Inferior parietal cortex (tissue), 1 donor: Measurements from ENCODE around the gene CCDC34.

Source experiments
- DNase-seq: peaks from one replicate; pipeline ENCODE4 v3.0.0-alpha.2; 2016; ENCODE audit errors: extremely low spot score

Gene CCDC34

GRCh38 chr11:27392278-27393114 is 29.5 kb upstream of the CCDC34 start:
- no peak for DNase-seq

- no peak for DNase-seq
Measured at GRCh38 chr11:27391331-27392015, 28.5 kb upstream of the CCDC34 start.

GRCh38 chr11:27390318-27391295 is 27.6 kb upstream of the CCDC34 start:
- DNase-seq = no peak

GRCh38 chr11:27388869-27389268 is 25.9 kb upstream of the CCDC34 start:
- no peak for DNase-seq

- DNase-seq = no peak
Measured at GRCh38 chr11:27388001-27388400, 25.0 kb upstream of the CCDC34 start.

GRCh38 chr11:27387362-27387761 is 24.3 kb upstream of the CCDC34 start:
- DNase-seq = no peak

- DNase-seq = no peak
Measured at GRCh38 chr11:27386181-27386845, 23.3 kb upstream of the CCDC34 start.

GRCh38 chr11:27385245-27385644 is 22.2 kb upstream of the CCDC34 start:
- DNase-seq = no peak

GRCh38 chr11:27384227-27384626 is 21.2 kb upstream of the CCDC34 start:
- no peak for DNase-seq

GRCh38 chr11:27383645-27384044 is 20.6 kb upstream of the CCDC34 start:
- DNase-seq = no peak

- no peak for DNase-seq
Measured at GRCh38 chr11:27381238-27381666, 18.2 kb upstream of the CCDC34 start.

- DNase-seq = no peak
Measured at GRCh38 chr11:27380771-27381170, 17.8 kb upstream of the CCDC34 start.

GRCh38 chr11:27379449-27379848 is 16.4 kb upstream of the CCDC34 start:
- DNase-seq = no peak

- no peak for DNase-seq
Measured at GRCh38 chr11:27375370-27375769, 12.4 kb upstream of the CCDC34 start.

GRCh38 chr11:27373856-27374602 is 11.0 kb upstream of the CCDC34 start:
- no peak for DNase-seq

- no peak for DNase-seq
Measured at GRCh38 chr11:27373392-27373791, 10.4 kb upstream of the CCDC34 start.

GRCh38 chr11:27372164-27372563 is 9.1 kb upstream of the CCDC34 start:
- DNase-seq = no peak

GRCh38 chr11:27371489-27371888 is 8.5 kb upstream of the CCDC34 start:
- no peak for DNase-seq

- no peak for DNase-seq
Measured at GRCh38 chr11:27370374-27370773, 7.4 kb upstream of the CCDC34 start.

- DNase-seq = no peak
Measured at GRCh38 chr11:27367881-27368280, 4.9 kb upstream of the CCDC34 start.
